Ascending aorta (tissue), 2 donors: ENCODE measurements around the gene LHX1. TPM values are rescaled to one million over a fixed set of nuclear protein-coding genes. Genes with fewer than 3 reads are reported as not detected.

Source experiments
- DNase-seq, 2 donors: peaks; one replicate each; pipeline ENCODE4 v3.0.0-alpha.2; 2019; ENCODE audit warnings: low spot score in 2 of 2
- H3K27ac ChIP-seq, 2 donors: fragments of 200-600 bp; sonication (generic); one replicate each; pipeline ENCODE4 v1.5.1; 2016 to 2017; ENCODE audit warnings: mild to moderate bottlenecking in 1 of 2
- H3K27me3 ChIP-seq: fragments of 200-600 bp; sonication (generic); one replicate; pipeline ENCODE4 v1.5.1; 2017
- H3K36me3 ChIP-seq, 2 donors: fragments of 200-600 bp; sonication (generic); one replicate each; pipeline ENCODE4 v1.5.1; 2016
- H3K4me1 ChIP-seq, 2 donors: fragments of 200-600 bp; sonication (generic); one replicate each; pipeline ENCODE4 v1.5.1; 2016 to 2017; ENCODE audit warnings: mild to moderate bottlenecking in 1 of 2
- H3K4me3 ChIP-seq, 2 donors: fragments of 200-600 bp; sonication (generic); one replicate each; pipeline ENCODE4 v1.5.1; 2016 to 2017; ENCODE audit warnings: mild to moderate bottlenecking in 1 of 2
- H3K9me3 ChIP-seq, 2 donors: fragments of 200-600 bp; sonication (generic); one replicate each; pipeline ENCODE4 v1.5.1; 2016
- intact Hi-C: fragments of 100-400 bp; cut with DNase I; formaldehyde crosslinking; loops from one replicate; pipeline ENCODE4 v1.15.1; 2023
- total RNA-seq: library from RNA; depleted of rRNA; stranded (reverse); fragments of >200 nt; gene quantifications from one replicate; pipeline ENCODE4 v1.1.0, GENCODE V29; 2016
- TF ChIP-seq, protein P1 (sequence below), 3 experiments: fragments of 200-600 bp in 2 of 3; fragments of 450-650 bp in 1 of 3; sonication (generic) in 2 of 3; IDR thresholded peaks; one replicate each; pipeline ENCODE4 v1.5.1; 2016 to 2019; ENCODE audit warnings: antibody characterized with exemption in 3 of 3, mild to moderate bottlenecking in 1 of 3, moderate library complexity in 1 of 3

Gene LHX1
- total RNA-seq, 1 donor from 2014 or later = not detected

DNA sequence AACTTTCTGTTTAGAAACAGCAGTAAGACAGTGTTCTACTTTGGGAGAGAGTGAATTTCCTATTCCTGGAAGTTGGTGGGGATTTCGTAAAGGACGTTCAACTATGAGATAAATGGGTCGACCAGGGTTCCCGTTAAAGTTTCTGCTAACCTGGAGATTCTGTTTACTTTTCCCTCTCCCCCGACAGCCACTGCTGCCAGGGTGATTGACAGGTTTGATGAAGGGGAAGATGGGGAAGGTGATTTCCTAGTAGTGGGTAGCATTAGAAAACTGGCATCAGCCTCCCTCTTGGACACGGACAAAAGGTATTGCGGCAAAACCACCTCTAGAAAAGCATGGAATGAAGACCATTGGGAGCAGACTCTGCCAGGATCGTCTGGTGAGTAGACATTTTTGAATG, 12.8 kb downstream of the LHX1 start:
- intact Hi-C loops = no loop called here
- no peaks in the 10 kb centered on the region for H3K9me3 ChIP-seq
- H3K27ac ChIP-seq = no peak overlapping the region
- H3K27me3 ChIP-seq = peaks cover 16% of the 10 kb centered on the region
- TF ChIP-seq, protein P1, sequence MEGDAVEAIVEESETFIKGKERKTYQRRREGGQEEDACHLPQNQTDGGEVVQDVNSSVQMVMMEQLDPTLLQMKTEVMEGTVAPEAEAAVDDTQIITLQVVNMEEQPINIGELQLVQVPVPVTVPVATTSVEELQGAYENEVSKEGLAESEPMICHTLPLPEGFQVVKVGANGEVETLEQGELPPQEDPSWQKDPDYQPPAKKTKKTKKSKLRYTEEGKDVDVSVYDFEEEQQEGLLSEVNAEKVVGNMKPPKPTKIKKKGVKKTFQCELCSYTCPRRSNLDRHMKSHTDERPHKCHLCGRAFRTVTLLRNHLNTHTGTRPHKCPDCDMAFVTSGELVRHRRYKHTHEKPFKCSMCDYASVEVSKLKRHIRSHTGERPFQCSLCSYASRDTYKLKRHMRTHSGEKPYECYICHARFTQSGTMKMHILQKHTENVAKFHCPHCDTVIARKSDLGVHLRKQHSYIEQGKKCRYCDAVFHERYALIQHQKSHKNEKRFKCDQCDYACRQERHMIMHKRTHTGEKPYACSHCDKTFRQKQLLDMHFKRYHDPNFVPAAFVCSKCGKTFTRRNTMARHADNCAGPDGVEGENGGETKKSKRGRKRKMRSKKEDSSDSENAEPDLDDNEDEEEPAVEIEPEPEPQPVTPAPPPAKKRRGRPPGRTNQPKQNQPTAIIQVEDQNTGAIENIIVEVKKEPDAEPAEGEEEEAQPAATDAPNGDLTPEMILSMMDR (IDR thresholded peaks at IDR 0.05) = no peak
- DNase-seq = no peak
- H3K4me3 ChIP-seq = peak overlapping the region; percentile 78 to 91
- H3K4me1 ChIP-seq = peaks cover 0 to 18% of the 10 kb centered on the region in 2 donors
- peaks cover 23 to 35% of the 10 kb centered on the region in 2 donors for H3K36me3 ChIP-seq

DNA sequence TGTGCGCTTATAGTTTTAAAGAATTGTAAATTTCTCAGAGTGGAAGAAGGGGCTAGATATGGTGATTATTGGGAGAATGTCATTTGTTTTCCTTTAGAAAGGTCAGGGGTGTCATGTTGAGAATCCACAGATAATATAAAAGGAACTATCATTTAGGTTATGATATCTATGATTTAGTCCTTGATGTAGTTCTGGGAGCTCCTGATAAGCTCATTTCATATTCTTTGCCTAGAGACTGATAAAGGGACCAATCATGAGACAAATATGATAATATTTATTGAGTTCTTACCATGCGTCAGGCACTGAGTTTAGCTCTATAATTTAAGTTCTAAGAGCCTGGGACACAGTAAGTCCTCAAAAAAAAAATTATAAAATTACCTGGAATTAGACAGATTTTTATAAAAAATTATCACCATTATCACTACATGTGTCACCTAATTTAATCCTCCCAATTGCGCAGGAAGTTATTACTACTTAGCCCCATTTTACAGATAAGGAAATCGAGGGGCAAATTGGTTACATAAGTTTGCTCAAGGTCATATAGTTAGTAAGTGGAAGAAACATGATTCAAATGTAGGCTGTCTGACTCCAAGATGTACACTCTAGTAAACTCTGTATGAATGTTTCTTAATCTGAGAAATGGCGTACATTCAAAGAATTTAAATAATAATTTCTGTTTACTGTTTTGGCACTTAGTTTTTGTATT, 14.0 kb downstream of the LHX1 start:
- peaks cover 31 to 48% of the 10 kb centered on the region in 2 donors for H3K36me3 ChIP-seq
- TF ChIP-seq, protein P1 (IDR thresholded peaks at IDR 0.05) = no peak
- no peak overlapping the region for H3K27ac ChIP-seq
- peaks cover 0 to 18% of the 10 kb centered on the region in 2 donors for H3K4me1 ChIP-seq
- peaks cover 6% of the 10 kb centered on the region for H3K27me3 ChIP-seq
- intact Hi-C loops = no loop called here
- no peak for DNase-seq
- no peak overlapping the region for H3K4me3 ChIP-seq
- H3K9me3 ChIP-seq = no peaks in the 10 kb centered on the region

DNA sequence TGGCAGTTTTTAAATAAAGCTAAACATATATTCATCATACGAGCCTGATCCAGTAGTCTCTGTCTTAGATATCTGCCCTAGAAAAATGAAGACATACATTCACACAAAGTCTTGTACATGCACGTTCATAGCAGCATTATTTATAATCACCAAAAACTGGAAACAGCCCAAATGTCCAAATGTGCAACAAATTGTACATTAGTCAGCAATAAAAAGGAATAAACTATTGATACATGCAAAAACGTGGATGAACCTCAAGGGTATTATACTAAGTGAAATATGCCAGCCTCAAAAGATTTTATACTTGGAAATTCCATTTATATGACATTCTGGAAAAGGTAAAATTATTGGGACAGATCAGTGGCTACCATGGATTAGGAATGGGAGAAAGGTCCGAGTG, 34.2 kb downstream of the LHX1 start:
- no peak for DNase-seq
- peaks cover 13 to 20% of the 10 kb centered on the region in 2 donors for H3K36me3 ChIP-seq
- intact Hi-C loops = no loop called here
- H3K27ac ChIP-seq = no peak overlapping the region
- TF ChIP-seq, protein P1 (IDR thresholded peaks at IDR 0.05) = no peak
- no peak overlapping the region for H3K4me3 ChIP-seq
- no peaks in the 10 kb centered on the region for H3K27me3 ChIP-seq
- no peaks in the 10 kb centered on the region for H3K4me1 ChIP-seq
- no peaks in the 10 kb centered on the region for H3K9me3 ChIP-seq

DNA sequence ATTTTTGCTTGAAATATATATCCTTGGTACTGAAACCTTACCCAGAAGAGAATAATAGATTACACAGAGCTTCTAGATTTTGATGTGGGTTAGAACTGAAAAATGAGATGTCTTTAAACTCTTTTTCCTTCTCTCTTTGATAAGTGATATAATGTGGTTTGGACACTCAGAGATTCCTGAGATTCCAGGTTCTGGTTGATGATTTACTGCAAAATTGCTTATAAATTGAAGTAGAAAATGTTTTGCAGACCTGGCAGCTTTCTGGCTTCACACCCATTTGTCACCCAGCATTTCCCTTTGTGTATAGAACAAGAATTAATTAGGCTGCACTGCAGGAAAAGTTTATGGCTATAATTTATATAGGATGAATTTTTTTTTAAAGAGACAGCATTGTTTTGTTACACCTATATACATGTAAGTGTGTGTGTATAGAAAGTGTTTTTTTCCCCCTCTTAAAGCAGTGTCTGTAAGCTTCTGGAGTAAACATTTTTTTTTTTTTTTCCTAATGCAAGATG, 35.0 kb downstream of the LHX1 start:
- Histone ChIP-seq H3K36me3 (peaks cover 13 to 15% of the 10 kb centered on the region in 2 donors), H3K27ac (no peak overlapping the region), H3K9me3 (no peaks in the 10 kb centered on the region), H3K27me3 (no peaks in the 10 kb centered on the region), H3K4me3 (no peak overlapping the region), H3K4me1 (no peaks in the 10 kb centered on the region)
- no peak for DNase-seq
- intact Hi-C loops = no loop called here
- TF ChIP-seq, protein P1 (IDR thresholded peaks at IDR 0.05) = no peak

DNA sequence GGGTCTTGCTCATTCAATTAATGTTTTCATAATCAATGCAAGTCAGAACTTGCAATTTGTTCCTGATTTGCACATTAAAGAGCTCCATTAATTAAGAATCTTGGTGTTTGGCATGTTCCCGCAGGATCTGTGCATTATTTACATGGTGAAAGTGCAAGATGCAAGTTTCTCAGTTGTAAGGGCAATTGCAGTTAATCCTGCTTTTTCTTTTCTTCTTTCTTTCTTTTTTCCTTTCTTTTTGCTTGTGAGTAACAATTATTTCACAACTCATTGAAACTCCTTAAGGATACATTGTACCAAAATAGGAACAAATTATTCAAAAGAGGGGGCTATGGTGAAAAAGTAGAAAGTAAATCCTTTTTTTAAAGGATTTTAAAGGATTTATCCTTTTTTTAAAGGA, 35.6 kb downstream of the LHX1 start:
- TF ChIP-seq, protein P1 (IDR thresholded peaks at IDR 0.05) = no peak
- intact Hi-C loops = no loop called here
- Histone ChIP-seq H3K4me1 (no peaks in the 10 kb centered on the region), H3K9me3 (no peaks in the 10 kb centered on the region), H3K27me3 (no peaks in the 10 kb centered on the region), H3K4me3 (no peak overlapping the region), H3K36me3 (peaks cover 10 to 13% of the 10 kb centered on the region in 2 donors), H3K27ac (no peak overlapping the region)
- DNase-seq = no peak
